ENCODE data around the gene RABGAP1L.

DNA sequence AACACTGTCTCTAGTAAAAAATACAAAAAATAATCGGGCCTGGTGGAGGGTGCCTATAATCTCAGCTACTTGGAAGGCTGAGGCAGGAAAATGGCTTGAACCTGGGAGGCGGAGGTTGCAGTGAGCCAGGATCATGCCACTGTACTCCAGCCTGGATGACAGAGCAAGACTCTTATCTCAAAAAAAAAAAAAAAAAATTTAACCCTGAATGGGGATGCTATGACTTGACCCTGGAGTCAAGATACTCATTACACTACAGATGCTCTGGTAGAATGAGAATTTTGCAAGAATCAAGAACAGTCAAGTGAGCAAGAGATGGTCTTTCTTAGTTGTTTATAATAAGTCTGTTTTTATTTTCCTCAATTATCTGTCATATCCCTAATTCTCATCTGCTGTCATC lies 542.2 kb downstream of the RABGAP1L start:
- TF ChIP-seq POLR2A (IDR thresholded peaks at IDR 0.05; ENCODE audit: low read length) (no peak), GATA1 (IDR thresholded peaks at IDR 0.05; ENCODE audit: low read depth, low read length) (no peak)

Data from erythroblast (primary cell).